ENCODE results near the gene SIRT1.
A peak's percentile ranks its signal among the peaks of the same experiment; 100 is the strongest.

Gene SIRT1

DNA sequence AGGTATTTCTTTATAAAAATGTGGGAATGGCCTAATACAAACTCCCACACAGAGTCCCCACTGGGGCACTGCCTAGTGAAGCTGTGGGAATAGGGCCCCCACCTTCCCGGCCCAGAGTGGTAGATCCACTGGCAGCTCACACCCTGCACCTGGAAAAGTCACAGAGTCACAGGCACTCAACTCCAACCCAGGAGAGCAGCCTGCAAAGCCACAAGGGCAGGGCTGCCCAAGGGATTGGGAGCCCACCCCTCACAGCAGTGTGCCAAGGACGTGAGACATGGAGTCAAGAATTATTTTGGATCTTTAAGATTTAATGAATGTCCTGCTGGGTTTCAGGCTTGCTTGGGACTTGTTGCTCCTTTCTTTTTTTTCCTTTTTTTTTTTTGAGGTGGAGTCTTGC lies 41.2 kb upstream of the SIRT1 start:
- Histone ChIP-seq H3K9me3 (replicated peaks in 1 of 11) (peaks cover 0 to 9% (median 7%) of the 10 kb centered on the region in 11 experiments; a peak in 10 of 22 replicates), H4K20me1 (no peaks in the 10 kb centered on the region), H3K27me3 (no peaks in the 10 kb centered on the region), H3K9ac (no peak overlapping the region), H3K4me2 (no peak overlapping the region), H3K36me3 (no peaks in the 10 kb centered on the region), H3K27ac (no peak overlapping the region), H3K4me3 (no peak overlapping the region), H3K4me1 (peaks cover 0 to 31% (median 0%) of the 10 kb centered on the region in 10 experiments; a peak in 5 of 20 replicates)
- TF ChIP-seq Cebpa-rat (IDR thresholded peaks at IDR 0.05), result no peak

DNA sequence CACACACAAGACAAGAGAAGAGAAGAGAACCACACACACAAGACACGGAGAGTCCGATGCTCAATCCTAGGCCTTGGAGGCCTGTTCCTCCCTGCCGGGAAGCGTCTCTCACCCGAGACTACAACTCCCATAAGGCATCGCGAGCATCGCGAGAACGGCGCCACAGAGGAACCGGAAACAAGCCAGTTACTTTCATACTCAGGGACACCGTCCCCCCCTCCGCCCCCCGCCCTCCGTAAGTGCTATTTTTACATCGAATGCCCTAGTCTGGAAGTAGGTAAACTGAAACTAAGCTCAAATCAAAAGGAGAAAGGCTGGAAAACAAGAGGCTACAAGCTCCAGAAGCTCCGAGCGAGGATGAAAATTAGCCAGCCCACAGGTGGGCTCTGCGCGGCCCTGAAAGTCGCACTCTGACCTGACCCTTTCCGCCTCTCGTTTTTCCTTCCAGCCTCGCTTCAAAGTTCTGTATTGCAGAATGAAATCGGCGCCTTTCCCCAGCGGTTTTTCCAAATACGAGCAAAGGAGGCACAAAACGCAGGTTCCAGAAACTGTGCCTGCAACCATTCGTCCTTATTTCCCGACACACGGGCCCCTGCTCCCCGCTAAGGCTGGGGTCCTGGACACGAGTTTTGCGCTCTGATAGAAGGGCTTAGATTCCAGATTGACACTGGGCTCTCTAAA lies 35.0 kb upstream of the SIRT1 start:
- no peaks in the 10 kb centered on the region for H3K27me3 ChIP-seq
- H3K9me3 ChIP-seq (replicated peaks in 1 of 11), result no peaks in the 10 kb centered on the region
- no peak for TF ChIP-seq Cebpa-rat (IDR thresholded peaks at IDR 0.05)
- H3K4me1 ChIP-seq, result peaks cover 6 to 29% (median 8%) of the 10 kb centered on the region in 10 experiments; a peak in 17 of 20 replicates
- H3K36me3 ChIP-seq, result no peaks in the 10 kb centered on the region
- H3K4me2 ChIP-seq, result peak overlapping the region; percentile 80 to 95 (median 89)
- peak overlapping the region; percentile 83 to 95 (median 89) for H3K27ac ChIP-seq
- peak overlapping the region; percentile 67 to 78 (median 70) for H3K4me3 ChIP-seq
- peak overlapping the region; percentile 83 to 91 (median 89) for H3K9ac ChIP-seq
- H4K20me1 ChIP-seq, result no peaks in the 10 kb centered on the region

DNA sequence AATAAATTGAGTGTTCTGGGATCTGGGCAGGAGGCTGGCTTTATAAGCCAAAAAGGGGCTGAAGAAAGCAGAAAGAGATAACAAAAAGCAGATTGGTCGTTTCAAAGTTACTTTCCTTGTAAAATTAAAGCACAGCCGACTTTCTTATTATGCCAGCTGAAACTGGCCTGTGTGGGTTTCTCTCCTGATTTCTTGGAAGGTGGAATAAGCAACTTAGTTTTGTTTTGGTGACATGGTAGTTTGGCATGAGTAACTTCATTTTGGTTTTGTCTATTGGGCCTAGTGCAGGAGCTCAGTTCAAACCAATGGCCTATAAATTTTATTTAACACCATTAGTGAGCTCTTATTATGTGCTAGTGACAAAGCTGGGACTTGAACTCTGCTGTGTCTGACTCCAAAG lies 33.3 kb upstream of the SIRT1 start:
- no peak overlapping the region for H3K27ac ChIP-seq
- H3K9ac ChIP-seq, result no peak overlapping the region
- no peaks in the 10 kb centered on the region for H3K36me3 ChIP-seq
- no peaks in the 10 kb centered on the region for H3K9me3 ChIP-seq (replicated peaks in 1 of 11)
- H4K20me1 ChIP-seq, result no peaks in the 10 kb centered on the region
- H3K27me3 ChIP-seq, result no peaks in the 10 kb centered on the region
- no peak overlapping the region for H3K4me3 ChIP-seq
- peaks cover 6 to 29% (median 8%) of the 10 kb centered on the region in 10 experiments; a peak in 17 of 20 replicates for H3K4me1 ChIP-seq
- no peak for TF ChIP-seq Cebpa-rat (IDR thresholded peaks at IDR 0.05)
- no peak overlapping the region for H3K4me2 ChIP-seq

DNA sequence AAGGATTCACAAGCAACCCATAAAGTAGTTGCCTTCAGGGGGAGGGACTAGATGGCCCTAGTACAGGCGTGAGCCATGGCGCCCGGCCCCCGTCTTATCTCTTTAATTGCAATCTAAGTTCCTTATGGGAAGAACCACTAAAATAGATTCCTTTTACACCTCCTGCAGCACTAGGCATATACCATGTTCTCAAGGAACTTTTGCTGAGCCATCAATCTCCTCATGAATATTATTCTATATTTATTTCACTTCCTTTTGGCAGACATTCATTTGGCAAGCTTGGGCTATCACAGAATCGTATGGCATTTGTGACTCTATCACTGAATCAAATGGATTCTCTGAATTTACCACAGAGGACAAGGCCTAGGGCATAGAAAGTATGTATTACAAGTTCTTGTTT lies 31.7 kb upstream of the SIRT1 start:
- Histone ChIP-seq H3K4me2 (peak overlapping the region in 3 of 11 experiments; percentile 26 to 56 (median 55); a peak in 3 of 22 replicates), H4K20me1 (no peaks in the 10 kb centered on the region), H3K9me3 (replicated peaks in 1 of 11) (no peaks in the 10 kb centered on the region), H3K4me1 (peaks cover 6 to 29% (median 8%) of the 10 kb centered on the region in 10 experiments; a peak in 17 of 20 replicates), H3K9ac (no peak overlapping the region), H3K27ac (no peak overlapping the region), H3K36me3 (no peaks in the 10 kb centered on the region), H3K27me3 (no peaks in the 10 kb centered on the region), H3K4me3 (no peak overlapping the region)
- no peak for TF ChIP-seq Cebpa-rat (IDR thresholded peaks at IDR 0.05)

DNA sequence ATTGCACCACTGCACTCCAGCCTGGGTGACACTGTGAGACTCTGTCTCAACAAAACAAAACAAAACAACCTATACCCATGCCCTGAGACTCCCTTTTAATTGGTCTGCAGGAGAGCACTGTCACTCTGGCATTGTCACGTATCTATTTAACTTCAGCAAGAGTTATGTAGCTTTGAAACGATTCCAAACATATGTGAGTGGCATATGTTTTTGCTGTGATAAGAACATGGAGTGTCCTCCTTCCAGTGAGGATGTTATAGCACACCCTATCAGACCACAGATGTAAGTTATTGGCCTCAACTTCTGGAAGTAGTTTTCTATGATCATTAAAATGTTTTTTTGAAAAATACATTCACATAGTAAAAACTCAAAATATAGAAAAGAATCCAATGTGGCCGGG lies 30.9 kb upstream of the SIRT1 start:
- Histone ChIP-seq H3K27ac (no peak overlapping the region), H3K27me3 (no peaks in the 10 kb centered on the region)

DNA sequence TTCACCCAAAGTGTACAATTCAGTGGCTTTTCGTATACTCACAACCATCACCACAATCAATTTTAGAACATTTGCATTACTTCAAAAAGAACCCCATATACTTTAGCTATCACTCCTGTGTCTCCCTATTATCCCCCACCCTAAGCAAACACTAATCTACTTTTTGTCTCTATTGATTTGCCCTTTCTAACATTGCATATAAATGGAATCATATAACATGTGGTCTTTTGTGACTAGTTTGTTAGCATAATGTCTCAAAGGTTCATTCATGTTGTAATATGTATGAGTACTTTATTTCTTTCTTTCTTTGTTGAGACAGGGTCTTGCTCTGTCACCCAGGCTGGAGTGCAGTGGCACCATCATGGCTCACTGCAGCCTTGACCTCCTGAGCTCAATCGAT lies 25.5 kb upstream of the SIRT1 start:
- Histone ChIP-seq H4K20me1 (no peaks in the 10 kb centered on the region), H3K4me2 (no peak overlapping the region), H3K27me3 (no peaks in the 10 kb centered on the region), H3K27ac (no peak overlapping the region), H3K9ac (no peak overlapping the region), H3K36me3 (no peaks in the 10 kb centered on the region), H3K4me1 (peaks cover 0 to 14% (median 0%) of the 10 kb centered on the region in 10 experiments; a peak in 5 of 20 replicates), H3K4me3 (no peak overlapping the region), H3K9me3 (replicated peaks in 1 of 11) (no peaks in the 10 kb centered on the region)
- no peak for TF ChIP-seq Cebpa-rat (IDR thresholded peaks at IDR 0.05)

More for the DNA sequence above, 30.9 kb upstream of the SIRT1 start:
- no peak overlapping the region for H3K9ac ChIP-seq
- H3K4me3 ChIP-seq, result no peak overlapping the region
- no peaks in the 10 kb centered on the region for H3K36me3 ChIP-seq
- H3K4me2 ChIP-seq, result no peak overlapping the region
- no peak for TF ChIP-seq Cebpa-rat (IDR thresholded peaks at IDR 0.05)
- peaks cover 6 to 29% (median 8%) of the 10 kb centered on the region in 10 experiments; a peak in 17 of 20 replicates for H3K4me1 ChIP-seq
- no peaks in the 10 kb centered on the region for H3K9me3 ChIP-seq (replicated peaks in 1 of 11)
- no peaks in the 10 kb centered on the region for H4K20me1 ChIP-seq

DNA sequence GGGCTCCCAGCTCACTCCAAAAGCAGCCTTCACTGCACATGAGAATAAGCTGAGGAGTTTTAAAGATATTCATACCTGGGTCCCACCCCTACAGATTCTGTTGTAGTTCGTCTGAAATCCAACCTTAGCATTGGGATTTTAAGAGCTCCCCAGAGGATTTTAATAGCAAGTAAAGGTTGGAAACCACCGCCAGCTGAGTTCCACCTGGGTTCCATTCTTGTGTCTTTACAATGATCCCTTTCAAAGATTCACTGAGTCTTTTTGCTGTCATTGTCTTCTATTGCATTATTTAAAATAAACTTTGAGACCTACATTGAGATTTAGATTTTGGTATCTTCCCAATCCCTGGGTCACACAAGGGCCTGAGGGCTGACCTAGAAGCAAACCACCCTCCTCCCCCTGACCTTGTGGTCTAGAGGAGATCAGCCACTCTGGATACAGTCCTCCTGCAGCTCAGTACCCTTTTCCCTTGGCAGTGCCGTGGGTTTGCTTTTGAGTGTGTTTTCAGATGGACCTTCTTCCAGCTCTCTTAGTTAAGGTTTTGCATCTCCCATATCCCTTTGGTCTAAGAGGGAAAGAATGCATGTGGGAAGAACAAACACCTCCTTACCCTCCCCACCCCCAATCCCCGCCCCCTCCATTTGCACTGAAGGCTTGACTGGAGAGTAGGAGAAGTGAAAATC lies 22.6 kb upstream of the SIRT1 start:
- Histone ChIP-seq H3K4me2 (no peak overlapping the region), H3K9ac (no peak overlapping the region), H3K36me3 (no peaks in the 10 kb centered on the region), H3K9me3 (replicated peaks in 1 of 11) (no peaks in the 10 kb centered on the region), H3K4me1 (peaks cover 0 to 30% (median 0%) of the 10 kb centered on the region in 10 experiments; a peak in 6 of 20 replicates), H4K20me1 (no peaks in the 10 kb centered on the region), H3K4me3 (no peak overlapping the region), H3K27me3 (no peaks in the 10 kb centered on the region), H3K27ac (no peak overlapping the region)
- TF ChIP-seq Cebpa-rat (IDR thresholded peaks at IDR 0.05), result no peak

DNA sequence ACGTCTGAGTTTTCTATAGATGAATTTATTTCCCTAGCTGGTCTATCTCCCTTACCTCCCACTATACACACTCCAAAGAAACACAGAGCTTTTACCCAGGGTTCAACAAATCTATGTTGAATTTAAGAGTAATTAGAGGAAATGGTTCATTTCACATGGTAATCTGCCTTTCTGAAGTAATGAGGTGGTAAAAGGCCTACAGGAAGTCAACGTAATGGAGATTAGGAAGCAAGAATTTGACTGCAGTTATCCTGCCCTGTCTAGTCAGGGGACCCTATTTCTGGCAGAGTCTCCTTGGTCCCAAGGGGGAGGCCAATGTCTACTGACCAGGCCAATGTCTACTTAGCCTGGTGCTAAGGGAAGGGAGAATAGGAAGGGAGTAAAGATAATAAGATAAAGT lies 21.4 kb upstream of the SIRT1 start:
- no peaks in the 10 kb centered on the region for H3K36me3 ChIP-seq
- H3K27me3 ChIP-seq, result no peaks in the 10 kb centered on the region
- TF ChIP-seq Cebpa-rat (IDR thresholded peaks at IDR 0.05), result no peak
- H3K4me1 ChIP-seq, result peaks cover 0 to 30% (median 0%) of the 10 kb centered on the region in 10 experiments; a peak in 6 of 20 replicates
- no peak overlapping the region for H3K9ac ChIP-seq
- H3K27ac ChIP-seq, result no peak overlapping the region
- no peaks in the 10 kb centered on the region for H3K9me3 ChIP-seq (replicated peaks in 1 of 11)
- H4K20me1 ChIP-seq, result no peaks in the 10 kb centered on the region
- no peak overlapping the region for H3K4me2 ChIP-seq
- H3K4me3 ChIP-seq, result no peak overlapping the region

DNA sequence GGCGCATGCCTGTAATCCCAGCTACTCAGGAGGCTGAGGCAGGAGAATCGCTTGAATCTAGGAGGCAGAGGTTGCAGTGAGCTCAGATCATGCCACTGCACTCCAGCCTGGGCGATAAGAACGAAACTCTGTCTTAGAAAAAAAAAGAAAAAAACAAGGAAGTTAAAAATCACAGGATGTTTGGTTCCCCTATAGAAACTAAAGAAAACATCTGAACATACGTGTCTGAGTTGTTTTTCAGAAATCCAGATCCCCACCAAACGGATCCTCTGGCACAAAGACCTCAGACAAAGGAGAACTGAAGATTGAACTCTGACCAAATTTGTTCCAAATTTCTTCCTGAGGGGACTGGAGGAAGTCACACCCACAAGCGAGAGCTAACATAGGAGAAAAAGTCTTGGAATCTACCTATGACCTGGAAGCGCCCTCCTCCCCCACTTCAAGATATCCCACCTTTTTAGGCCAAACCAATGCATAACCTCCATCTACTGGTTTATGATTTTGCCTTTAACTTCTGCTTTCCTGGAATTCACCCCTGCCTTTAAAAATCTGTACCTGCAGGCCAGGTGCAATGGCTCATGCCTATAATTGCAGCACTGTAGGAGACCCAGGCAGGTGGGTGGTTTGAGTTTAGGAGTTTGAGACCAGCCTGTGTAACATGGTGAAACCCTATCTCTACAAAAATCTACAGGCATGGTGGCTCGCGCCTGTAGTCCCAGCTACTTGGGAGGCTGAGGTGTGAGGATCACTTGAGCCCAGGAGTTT lies 19.7 kb upstream of the SIRT1 start:
- Histone ChIP-seq H3K36me3 (no peaks in the 10 kb centered on the region), H3K4me2 (peak overlapping the region in 4 of 11 experiments; percentile 26 to 77 (median 40); a peak in 6 of 22 replicates)

More for the DNA sequence above, 19.7 kb upstream of the SIRT1 start:
- no peaks in the 10 kb centered on the region for H3K27me3 ChIP-seq
- H3K4me1 ChIP-seq, result peaks cover 0 to 30% (median 0%) of the 10 kb centered on the region in 10 experiments; a peak in 6 of 20 replicates
- H3K4me3 ChIP-seq, result no peak overlapping the region
- H4K20me1 ChIP-seq, result no peaks in the 10 kb centered on the region
- H3K27ac ChIP-seq, result peak overlapping the region in 4 of 11 experiments; percentile 27 to 64 (median 44); a peak in 5 of 22 replicates
- H3K9ac ChIP-seq, result peak overlapping the region in 1 of 11 experiments; percentile 43; a peak in 2 of 22 replicates
- TF ChIP-seq Cebpa-rat (IDR thresholded peaks at IDR 0.05), result no peak
- H3K9me3 ChIP-seq (replicated peaks in 1 of 11), result no peaks in the 10 kb centered on the region
